ENCODE data around the gene GIPC3. TPM values are rescaled to one million over a fixed set of nuclear protein-coding genes. Genes with fewer than 3 reads are reported as not detected.

GIPC3 gene
- total RNA-seq, 4 donors from 2014 or later, result 0.18 to 0.76 (median 0.22) TPM

DNA sequence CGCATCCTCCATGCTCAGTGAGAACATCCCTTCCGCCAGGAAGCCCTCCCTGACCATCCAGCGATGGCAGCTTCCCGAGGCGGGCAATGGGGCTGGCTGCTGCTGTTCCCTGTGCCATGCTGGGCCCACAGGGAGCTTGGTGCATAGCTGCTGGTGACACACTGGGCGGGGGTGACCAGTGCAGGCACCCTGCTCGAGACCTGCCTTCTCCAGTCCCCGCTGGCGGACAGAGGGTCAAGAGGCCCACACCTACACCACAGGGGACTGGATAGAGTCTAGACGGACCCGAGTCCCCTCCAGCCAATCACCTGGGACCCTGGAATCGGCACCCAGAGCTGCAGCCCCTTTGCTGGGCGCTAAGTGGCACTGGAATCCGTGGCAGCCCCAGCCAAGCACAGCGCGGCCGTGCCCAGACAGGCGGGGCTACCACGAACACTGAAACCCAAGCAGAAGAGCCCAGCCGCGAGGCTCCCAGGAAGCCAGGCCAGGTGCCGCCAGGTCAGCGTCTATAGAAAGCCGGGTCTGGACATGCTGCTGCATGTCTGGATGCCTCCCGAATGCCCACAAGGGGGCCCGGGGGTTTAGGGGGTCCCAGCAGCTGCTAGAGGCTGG is 30.4 kb downstream of the GIPC3 start:
- Histone ChIP-seq H3K27ac (peak overlapping the region in 1 of 4 donors; percentile 14), H3K4me3 (no peak overlapping the region), H3K36me3 (peaks cover 8 to 98% (median 16%) of the 10 kb centered on the region in 3 donors), H3K4me1 (peaks cover 4 to 44% (median 6%) of the 10 kb centered on the region in 3 donors), H3K9me3 (no peaks in the 10 kb centered on the region), H3K27me3 (no peaks in the 10 kb centered on the region)
- TF ChIP-seq, protein P1, sequence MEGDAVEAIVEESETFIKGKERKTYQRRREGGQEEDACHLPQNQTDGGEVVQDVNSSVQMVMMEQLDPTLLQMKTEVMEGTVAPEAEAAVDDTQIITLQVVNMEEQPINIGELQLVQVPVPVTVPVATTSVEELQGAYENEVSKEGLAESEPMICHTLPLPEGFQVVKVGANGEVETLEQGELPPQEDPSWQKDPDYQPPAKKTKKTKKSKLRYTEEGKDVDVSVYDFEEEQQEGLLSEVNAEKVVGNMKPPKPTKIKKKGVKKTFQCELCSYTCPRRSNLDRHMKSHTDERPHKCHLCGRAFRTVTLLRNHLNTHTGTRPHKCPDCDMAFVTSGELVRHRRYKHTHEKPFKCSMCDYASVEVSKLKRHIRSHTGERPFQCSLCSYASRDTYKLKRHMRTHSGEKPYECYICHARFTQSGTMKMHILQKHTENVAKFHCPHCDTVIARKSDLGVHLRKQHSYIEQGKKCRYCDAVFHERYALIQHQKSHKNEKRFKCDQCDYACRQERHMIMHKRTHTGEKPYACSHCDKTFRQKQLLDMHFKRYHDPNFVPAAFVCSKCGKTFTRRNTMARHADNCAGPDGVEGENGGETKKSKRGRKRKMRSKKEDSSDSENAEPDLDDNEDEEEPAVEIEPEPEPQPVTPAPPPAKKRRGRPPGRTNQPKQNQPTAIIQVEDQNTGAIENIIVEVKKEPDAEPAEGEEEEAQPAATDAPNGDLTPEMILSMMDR (IDR thresholded peaks at IDR 0.05), result no peak
- TF ChIP-seq POLR2A (IDR thresholded peaks at IDR 0.05), result no peak
- intact Hi-C loops (cut with DNase I), result no loop called here
- no peak for DNase-seq
- WGBS, 2 donors, result 71 to 76% methylated on average over 5 to 7 of the region's 26 CpGs

DNA sequence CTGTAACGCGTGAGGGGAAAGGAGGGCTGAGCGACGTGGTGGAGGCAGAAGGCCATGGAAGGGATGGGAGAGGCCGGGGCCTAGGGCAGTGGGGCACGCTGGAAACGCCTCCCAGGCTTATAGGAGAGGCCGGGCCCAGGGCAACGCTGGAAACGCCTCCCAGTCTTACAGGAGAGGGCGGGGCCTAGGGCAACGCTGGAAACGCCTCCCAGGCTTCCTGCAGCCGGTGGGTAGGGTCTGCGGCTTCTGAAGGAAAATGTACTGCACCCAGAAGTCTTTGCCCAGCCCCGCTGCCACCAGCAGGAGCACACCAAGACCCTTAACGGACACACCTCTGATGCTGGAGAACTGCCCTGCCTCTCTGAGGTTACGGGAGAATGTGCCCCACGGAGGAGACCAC is 32.2 kb downstream of the GIPC3 start:
- WGBS, 2 donors, result 47 to 71% methylated on average over 5 to 10 of the region's 19 CpGs
- H3K27ac ChIP-seq, result peak overlapping the region in 3 of 4 donors; percentile 16 to 36 (median 18)
- no peak for DNase-seq
- H3K9me3 ChIP-seq, result no peaks in the 10 kb centered on the region
- H3K4me3 ChIP-seq, result peak overlapping the region in 1 of 4 donors; percentile 37
- TF ChIP-seq, protein P1 (IDR thresholded peaks at IDR 0.05), result no peak
- no peak for TF ChIP-seq POLR2A (IDR thresholded peaks at IDR 0.05)
- intact Hi-C loops (cut with DNase I), result no loop called here
- H3K4me1 ChIP-seq, result peaks cover 4 to 48% (median 6%) of the 10 kb centered on the region in 3 donors
- peaks cover 0 to 98% (median 4%) of the 10 kb centered on the region in 3 donors for H3K36me3 ChIP-seq
- H3K27me3 ChIP-seq, result no peaks in the 10 kb centered on the region

DNA sequence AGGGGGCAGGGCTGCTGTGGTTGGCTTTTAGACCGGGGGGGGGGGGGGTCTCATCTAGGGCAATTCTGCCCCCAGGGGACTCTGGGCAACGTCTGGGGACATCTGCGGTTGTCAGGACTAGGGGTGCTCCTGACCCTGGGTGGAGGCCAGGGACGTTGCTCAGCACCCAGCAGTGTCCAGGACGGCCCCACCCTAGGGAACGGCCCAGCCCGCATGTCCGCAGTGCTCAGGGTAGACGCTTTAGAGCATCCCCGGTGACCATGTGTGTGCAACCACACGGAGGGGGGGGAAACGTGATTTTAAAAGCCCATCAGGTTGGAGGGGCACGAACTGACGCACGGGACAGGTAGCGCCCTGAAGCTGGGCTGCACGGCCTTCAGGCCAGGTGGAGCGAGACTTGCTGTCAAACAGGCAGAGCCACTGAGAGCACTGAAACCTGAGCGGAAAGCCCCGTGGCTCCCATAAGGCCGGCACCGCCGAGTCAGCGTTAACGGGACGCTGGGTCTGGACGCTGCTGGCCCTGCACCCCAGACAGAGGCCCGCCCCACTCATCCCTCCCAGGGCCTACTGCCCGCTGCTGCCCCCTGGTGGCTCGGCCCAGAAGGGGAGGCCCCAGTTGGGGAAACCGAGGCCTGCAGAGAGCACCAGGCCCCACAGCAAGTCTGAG is 33.0 kb downstream of the GIPC3 start:
- Histone ChIP-seq H3K9me3 (no peaks in the 10 kb centered on the region), H3K4me1 (peaks cover 4 to 40% (median 6%) of the 10 kb centered on the region in 3 donors), H3K36me3 (peaks cover 0 to 98% (median 4%) of the 10 kb centered on the region in 3 donors), H3K27me3 (no peaks in the 10 kb centered on the region), H3K27ac (peak overlapping the region in 3 of 4 donors; percentile 16 to 36 (median 18)), H3K4me3 (peak overlapping the region in 2 of 4 donors; percentile 3 to 37)
- intact Hi-C loops (cut with DNase I), result no loop called here
- TF ChIP-seq POLR2A (IDR thresholded peaks at IDR 0.05), result no peak
- TF ChIP-seq, protein P1 (IDR thresholded peaks at IDR 0.05), result peak; percentile 85 to 93 (median 91)
- 45 to 68% methylated on average over 4 to 9 of the region's 31 CpGs for WGBS, 2 donors
- DNase-seq, result no peak

DNA sequence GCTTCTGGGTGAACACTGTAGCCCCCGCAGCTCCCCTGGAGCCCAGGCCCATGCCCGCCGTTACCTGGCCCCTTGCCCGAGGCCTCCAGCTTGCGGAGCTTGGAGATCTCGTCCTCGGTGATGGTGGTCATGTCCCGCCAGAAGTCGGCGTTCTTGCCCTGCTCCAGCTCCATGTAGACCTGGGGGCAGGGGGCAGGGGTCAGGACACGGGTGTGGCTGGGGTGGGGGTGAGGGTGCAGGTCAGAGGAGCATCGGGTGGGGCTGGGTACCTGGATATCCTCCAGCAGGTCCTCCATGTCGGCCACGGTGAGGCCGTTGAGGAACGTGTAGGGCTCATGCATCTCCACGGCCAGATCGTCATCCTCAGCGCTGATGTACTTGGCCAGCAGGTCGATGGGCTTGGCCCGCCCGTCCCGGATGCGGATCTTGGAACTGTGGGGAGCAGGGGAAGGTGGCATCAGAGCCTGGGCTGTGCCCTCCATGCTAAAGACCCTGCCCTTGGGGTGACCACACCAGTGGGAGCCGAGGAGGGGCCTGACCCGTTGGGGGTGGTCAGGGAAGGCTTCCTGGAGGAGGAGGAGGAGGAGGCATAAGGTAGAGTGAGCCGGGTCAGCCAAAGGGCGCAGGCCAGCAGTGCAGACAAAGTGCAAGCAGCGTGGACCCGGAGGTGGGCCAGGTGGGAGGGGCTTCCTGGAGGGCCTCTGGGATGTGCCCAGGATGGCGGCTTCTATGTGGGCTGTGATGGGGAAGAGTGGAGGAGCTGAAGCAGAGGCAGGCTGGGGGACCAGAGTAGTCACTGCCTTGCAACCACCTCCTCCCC is 33.7 kb downstream of the GIPC3 start:
- no peak overlapping the region for H3K27ac ChIP-seq
- WGBS, 2 donors, result 83 to 85% methylated on average over 7 to 12 of the region's 31 CpGs

More for the DNA sequence above, 33.7 kb downstream of the GIPC3 start:
- intact Hi-C loops (cut with DNase I), result no loop called here
- TF ChIP-seq, protein P1 (IDR thresholded peaks at IDR 0.05), result no peak
- TF ChIP-seq POLR2A (IDR thresholded peaks at IDR 0.05), result no peak
- Histone ChIP-seq H3K4me3 (no peak overlapping the region), H3K27me3 (no peaks in the 10 kb centered on the region), H3K36me3 (peaks cover 0 to 98% (median 9%) of the 10 kb centered on the region in 3 donors), H3K4me1 (peaks cover 4 to 36% (median 4%) of the 10 kb centered on the region in 3 donors), H3K9me3 (no peaks in the 10 kb centered on the region)
- DNase-seq, result no peak
